Right lobe of liver (tissue), 4 donors: ENCODE data around the gene APP.

Experiments
- POLR2A ChIP-seq: fragments of 450-650 bp; IDR thresholded peaks from one replicate; pipeline ENCODE4 v1.6.1; 2017; ENCODE audit warnings: antibody characterized with exemption, mild to moderate bottlenecking
- TF ChIP-seq, protein P1 (sequence below), 4 donors: fragments of 200-600 bp in 3 of 4; fragments of 450-650 bp in 1 of 4; IDR thresholded peaks; one replicate each; pipeline versions ENCODE4 v1.5.1 to v1.8.0; 2016 to 2022; ENCODE audit warnings: antibody characterized with exemption in 4 of 4, mild to moderate bottlenecking in 2 of 4
- donor health status: DM: no; HTN: no; CAD: no.
- donor health status: DM: no; HTN: no; CAD: no.
- donor health status: DM: no; HTN: yes; CAD: no.

DNA sequence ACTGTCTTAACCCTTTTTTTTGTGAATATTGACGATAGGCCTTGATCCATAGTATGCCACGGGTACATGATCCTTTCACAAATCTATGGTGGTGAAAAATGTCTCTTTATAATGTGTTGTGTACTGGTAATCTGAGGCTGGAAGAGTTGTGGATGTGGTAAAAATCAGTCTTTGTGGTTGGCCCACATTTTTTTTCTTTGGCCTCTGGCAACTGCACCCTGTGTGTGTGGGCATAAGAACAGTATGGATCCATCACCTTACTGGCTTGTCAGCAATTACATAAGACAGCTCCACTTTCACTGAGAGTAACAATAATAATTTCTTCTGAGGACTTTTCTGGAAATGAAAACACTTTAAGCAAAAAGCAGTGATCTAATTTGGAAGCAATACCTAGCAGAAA lies 334.2 kb downstream of the APP start:
- TF ChIP-seq, protein P1, sequence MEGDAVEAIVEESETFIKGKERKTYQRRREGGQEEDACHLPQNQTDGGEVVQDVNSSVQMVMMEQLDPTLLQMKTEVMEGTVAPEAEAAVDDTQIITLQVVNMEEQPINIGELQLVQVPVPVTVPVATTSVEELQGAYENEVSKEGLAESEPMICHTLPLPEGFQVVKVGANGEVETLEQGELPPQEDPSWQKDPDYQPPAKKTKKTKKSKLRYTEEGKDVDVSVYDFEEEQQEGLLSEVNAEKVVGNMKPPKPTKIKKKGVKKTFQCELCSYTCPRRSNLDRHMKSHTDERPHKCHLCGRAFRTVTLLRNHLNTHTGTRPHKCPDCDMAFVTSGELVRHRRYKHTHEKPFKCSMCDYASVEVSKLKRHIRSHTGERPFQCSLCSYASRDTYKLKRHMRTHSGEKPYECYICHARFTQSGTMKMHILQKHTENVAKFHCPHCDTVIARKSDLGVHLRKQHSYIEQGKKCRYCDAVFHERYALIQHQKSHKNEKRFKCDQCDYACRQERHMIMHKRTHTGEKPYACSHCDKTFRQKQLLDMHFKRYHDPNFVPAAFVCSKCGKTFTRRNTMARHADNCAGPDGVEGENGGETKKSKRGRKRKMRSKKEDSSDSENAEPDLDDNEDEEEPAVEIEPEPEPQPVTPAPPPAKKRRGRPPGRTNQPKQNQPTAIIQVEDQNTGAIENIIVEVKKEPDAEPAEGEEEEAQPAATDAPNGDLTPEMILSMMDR (IDR thresholded peaks at IDR 0.05): no peak
- TF ChIP-seq POLR2A: no peak
